GM12865 (cell line): ENCODE measurements around the gene EFEMP2.

ENCODE experiments used
- DNase-seq: peaks from one replicate; pipeline ENCODE4 v3.0.0; 2010; ENCODE audit warnings: low read depth
- H3K4me3 ChIP-seq: 2 replicates; pipeline ENCODE4 v1.5.1; 2011; ENCODE audit warnings: mild to moderate bottlenecking, low read depth, low read length, control low read depth
- TF ChIP-seq, protein P1 (sequence below): IDR thresholded peaks from 2 replicates; pipeline ENCODE4 v1.5.1; 2011; ENCODE audit warnings: low read length, control low read depth, low read depth, inconsistent platforms; ENCODE audit not compliant: insufficient read depth; ENCODE audit errors: missing control alignments

EFEMP2 gene

DNA sequence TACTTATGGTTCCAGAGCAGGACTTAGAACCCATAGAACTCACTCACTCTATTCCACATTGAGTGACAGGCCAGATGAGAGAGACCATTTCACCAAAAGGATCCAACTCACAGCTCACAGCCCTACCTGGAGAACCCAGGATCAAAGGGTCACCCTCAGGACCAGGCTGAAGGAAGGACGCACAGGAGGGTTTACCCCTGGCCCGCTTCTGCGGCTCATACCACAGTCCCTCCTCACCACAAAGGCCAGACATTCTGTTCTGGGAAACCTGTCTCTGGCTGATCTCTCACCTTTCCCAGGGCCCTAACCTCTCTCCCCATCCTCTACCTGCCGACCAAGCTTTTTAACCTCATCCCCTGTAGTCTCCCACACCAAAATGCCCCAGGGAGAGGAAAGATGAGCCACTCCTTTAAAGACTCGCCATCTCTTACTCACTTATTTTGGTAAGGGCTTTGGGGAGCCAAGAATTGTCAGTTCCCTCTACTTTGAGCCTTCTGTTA lies 22.9 kb upstream of the EFEMP2 start:
- TF ChIP-seq, protein P1, sequence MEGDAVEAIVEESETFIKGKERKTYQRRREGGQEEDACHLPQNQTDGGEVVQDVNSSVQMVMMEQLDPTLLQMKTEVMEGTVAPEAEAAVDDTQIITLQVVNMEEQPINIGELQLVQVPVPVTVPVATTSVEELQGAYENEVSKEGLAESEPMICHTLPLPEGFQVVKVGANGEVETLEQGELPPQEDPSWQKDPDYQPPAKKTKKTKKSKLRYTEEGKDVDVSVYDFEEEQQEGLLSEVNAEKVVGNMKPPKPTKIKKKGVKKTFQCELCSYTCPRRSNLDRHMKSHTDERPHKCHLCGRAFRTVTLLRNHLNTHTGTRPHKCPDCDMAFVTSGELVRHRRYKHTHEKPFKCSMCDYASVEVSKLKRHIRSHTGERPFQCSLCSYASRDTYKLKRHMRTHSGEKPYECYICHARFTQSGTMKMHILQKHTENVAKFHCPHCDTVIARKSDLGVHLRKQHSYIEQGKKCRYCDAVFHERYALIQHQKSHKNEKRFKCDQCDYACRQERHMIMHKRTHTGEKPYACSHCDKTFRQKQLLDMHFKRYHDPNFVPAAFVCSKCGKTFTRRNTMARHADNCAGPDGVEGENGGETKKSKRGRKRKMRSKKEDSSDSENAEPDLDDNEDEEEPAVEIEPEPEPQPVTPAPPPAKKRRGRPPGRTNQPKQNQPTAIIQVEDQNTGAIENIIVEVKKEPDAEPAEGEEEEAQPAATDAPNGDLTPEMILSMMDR = no peak
- no peak for DNase-seq

DNA sequence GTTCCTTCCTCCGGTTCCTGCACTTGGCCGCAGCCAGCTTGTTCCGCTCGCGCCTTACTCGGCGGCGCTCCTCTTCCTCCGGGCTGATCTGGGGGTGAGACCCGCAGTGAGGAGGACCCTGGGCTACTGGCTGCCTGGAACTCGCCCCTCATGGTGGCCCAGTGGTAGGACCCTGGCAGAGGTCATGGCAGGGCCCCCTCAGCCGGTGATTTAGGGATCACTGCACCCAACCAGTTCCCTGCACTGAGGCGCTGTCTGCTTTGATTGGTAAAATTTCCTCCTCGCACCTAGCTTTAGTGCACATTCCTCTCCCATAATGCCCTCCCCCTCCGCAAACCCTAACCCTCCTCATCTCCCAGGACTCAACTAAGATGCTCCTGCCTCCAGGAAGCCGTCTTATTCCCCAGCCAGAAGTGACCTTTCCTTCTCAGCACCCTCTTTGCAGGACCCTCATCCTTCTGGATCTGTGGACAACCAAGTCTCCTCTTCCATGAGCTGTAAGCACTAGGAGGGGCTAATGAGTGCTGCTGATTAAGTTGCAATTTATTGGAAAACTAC lies 21.5 kb upstream of the EFEMP2 start:
- TF ChIP-seq, protein P1 = no peak
- H3K4me3 ChIP-seq = peak overlapping the region; percentile 73
- peak; percentile 68 for DNase-seq

More for the DNA sequence above, 22.9 kb upstream of the EFEMP2 start:
- H3K4me3 ChIP-seq = no peak overlapping the region

- DNase-seq = no peak
- H3K4me3 ChIP-seq = peak overlapping the region; percentile 73
- TF ChIP-seq, protein P1 = no peak
These were observed 20.2 kb upstream of the EFEMP2 start for GRCh38 chr11:65892661-65893317.

DNA sequence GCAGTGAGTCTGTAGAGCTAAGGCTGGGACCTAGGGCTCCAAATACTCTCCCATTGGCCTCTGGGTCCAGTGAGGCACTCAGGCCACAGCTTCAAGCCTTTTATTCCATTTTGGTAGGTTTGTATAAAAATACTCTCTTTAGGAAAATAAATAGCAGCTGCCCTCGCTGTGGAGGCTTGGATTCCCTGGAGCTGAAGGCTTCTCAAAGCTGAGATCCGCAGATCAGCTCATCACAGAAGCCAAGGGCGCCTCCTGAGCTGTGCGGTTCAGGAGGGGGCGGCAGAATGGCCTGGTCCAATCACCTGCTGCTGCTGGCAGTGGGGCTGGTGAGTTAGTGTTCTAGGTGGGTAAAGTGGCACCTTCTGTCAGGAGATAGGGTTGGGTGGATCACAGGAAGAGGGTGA lies 19.5 kb upstream of the EFEMP2 start:
- DNase-seq = peak; percentile 30
- peak overlapping the region; percentile 73 for H3K4me3 ChIP-seq

GRCh38 chr11:65891219-65892136 lies 18.9 kb upstream of the EFEMP2 start:
- TF ChIP-seq, protein P1 = peak; percentile 56
- H3K4me3 ChIP-seq = peak overlapping the region; percentile 73
- peak; percentile 67 for DNase-seq

GRCh38 chr11:65890324-65891218 lies 18.0 kb upstream of the EFEMP2 start, which contains the start of gene CCDC85B:
Gene CCDC85B (plus strand): TSS chr11:65890673. CDS start chr11:65890784, 111 bp downstream.
- peak; percentile 98 for DNase-seq
- H3K4me3 ChIP-seq = peak within 1 kb of the TSS; percentile 78
- TF ChIP-seq, protein P1 = peak; percentile 0
